Stimulated activated CD4-positive, alpha-beta T cell treated with anti-CD3 and anti-CD28 coated beads, Interleukin-12 subunit alpha, Interleukin-12 subunit beta, amount 100 ng/mL, for 48 hours (primary cell): ENCODE data around the gene CNTN1.

Experiments
- DNase-seq, 3 donors: peaks; one replicate each; pipeline ENCODE4 v3.0.0-alpha.2; 2020; ENCODE audit warnings: low read depth in 2 of 3, low spot score in 1 of 3

The CNTN1 gene

DNA sequence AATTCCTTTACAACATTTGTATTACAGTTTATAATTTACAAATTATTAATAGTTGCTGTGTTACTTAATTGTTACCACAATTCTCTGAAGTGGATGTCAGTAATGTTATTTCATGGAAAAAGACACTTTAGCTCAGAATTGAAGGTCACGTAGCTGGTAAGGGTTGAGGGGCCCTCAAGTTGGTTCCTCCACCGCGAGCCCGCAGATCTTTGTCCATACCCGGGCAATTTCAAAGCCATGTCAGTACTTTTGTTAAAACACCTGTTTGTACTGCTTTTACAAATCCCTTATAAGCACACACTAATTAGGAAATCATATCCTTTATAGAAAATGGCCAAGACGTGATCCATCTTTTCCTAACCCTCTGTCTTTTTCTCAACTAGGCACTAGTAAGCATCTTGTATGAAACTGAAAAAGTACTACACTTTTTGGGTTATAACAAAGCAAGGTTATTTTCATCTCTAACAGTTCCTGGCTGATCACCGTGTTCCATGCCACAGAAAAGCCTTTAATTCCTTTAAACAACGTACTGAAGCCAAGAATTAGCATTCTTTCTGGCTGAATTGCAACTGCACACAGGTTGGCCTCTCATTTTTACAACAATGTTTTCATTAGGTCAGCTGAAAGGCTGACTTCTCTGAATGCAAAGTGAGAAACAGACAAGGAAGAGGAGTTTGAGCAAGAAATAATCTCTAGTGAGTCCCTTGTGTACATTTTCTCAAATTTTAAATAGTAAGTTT lies 76.1 kb downstream of the CNTN1 start:
- no peak for DNase-seq

DNA sequence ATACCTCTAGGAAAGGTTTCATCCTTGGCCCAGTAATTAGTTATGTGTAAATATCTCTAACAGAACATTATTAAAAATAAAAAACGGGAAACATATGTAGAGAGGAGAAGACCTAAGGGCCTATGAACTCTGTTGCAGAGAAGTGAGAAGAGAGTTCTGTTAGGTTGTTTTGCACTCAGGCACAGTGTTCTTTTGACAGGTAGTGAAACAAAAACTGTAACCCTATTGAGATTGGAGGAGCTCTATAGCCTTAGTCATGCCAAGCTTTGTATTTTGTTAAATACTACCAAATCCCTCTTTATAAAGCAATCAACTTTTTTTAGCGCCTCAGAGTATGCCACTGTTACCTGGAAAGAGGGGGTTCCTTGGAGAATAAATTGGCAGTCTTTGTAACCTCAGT lies 77.6 kb downstream of the CNTN1 start:
- DNase-seq = no peak

DNA sequence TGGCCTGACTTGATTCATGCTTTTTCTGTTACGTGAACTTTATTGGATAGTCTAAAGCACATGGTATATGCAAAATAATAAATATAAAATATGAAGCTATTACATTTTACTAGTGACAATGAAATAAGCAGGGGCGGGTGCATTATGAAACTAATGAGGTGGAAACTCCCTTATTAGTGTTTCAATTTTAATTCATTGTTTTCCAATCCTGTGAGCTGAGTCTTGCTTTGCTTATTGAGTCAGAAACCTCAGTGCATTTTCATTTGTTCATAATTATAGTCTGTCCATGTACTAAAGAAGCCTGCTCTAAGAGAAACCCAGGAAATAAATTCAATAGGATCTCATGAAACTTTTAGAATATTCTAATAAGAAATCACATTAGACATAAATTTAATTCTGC lies 78.5 kb downstream of the CNTN1 start:
- no peak for DNase-seq

DNA sequence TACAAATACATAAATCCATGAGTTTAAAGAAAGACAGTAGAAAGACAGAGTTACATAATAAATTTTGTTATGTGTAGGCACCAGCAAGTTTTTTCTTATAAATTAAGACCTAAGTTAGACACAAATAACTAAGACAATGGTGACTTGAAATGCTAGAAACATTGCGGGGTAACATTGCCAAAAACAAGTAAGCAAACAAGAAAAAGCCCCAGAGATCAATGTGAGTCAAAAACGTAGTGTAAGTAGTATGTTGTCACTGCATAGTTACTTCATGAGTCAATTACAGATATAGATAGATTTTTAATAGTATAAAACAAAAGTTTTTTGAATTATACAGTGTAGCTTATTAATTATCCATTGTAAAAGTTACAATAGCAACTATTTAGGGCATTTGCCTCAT lies 83.4 kb downstream of the CNTN1 start:
- DNase-seq = no peak

DNA sequence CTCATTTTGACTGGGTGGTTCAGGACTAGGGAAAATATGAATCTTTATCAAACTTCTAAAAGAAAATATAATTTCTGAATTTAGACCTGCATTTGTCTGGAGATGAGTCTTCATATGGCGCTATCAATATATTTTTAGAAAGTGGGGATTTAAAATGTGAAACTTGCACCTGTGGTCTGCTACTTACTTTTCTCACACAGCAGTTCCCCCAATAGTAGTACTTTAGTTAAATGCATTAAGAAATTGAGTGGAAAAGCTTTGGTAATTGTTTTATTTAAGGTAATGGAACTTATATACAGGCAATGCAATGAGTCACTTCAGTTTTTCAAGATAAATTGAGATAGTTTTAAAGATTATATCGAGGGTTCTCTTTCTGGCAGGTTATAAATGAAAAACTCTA lies 91.9 kb downstream of the CNTN1 start:
- DNase-seq = no peak

DNA sequence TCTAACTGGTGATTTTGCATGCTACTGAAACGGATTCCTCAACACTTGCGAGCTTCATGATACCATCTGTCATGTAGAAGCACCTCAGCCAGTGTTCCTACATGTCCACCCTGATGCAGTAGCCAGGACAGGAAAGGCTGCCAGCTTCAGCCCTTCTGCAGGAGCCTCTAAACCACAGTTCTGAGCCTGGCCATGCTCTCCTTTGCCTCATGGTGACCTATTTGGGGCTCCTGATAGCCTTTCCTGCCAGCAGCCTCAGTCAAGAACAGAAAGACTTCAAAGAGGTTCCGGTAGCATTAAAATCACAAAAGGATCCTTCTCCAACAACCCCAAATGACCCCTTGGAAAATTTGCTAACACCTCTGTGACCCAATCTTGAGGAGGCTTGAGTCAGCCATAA lies 96.0 kb downstream of the CNTN1 start:
- DNase-seq = no peak

DNA sequence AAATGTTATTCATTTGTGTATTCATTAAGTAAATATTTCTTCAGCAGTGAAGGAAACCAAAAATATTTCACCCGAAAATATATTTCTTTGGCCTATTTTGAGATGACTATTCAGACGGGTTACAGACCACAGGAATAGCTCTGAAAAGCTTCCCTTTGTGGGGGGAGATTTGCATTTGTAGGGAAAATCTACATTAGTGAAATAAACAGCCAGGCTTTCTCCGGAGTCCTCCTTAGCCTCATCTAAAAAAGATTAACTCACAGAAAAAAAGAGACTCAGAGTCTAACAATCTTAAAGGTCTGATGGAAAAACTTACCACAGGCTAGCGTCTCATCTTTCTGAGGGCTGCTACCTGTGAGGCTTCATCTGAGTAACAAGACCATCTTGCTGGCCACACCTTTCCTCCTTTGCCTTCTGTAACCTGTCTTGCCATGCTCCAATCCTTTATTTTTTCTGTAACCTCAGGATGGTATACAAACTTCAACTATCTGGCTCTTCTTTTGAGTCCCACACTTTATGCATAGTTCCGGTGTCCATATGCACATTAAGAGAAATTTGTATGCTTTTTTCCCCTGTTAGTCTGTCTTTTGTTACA lies 100.7 kb downstream of the CNTN1 start:
- DNase-seq = no peak

DNA sequence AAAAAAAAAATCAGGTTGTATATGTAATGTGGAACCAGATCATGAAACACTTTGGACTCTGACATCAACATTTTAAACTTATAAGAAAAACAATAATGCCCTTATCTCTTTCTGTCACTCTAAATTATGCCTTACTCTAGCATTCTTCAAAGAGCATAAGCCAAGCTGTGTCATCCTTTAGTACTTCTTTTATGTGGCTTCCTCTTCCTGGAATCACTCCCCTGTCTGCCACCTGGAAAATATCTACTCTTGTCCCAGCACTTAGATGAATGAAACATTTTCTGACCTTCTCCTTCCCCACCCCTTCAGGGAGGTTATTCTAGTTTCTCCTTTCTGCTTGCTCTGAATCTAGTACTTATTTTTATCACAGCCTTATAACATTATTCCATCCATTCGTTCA lies 101.2 kb downstream of the CNTN1 start:
- no peak for DNase-seq

DNA sequence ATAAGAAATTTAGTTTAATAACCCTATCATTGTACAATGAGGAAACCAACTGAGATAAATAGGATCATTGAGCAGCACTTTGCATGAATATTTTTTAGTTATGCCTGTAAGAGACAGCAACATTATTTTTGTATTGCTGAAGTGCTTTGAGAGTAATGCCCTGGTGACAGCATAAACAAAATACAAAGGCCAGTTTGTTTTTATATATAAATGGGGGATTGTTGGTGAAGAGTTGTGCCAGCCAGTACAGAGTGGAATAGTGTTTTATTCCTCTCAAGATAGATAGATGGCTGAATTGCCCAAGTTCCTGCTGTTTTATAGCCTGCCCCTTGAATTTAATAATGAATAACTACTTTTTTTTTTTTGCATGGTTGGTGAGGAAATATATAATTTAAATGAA lies 101.8 kb downstream of the CNTN1 start:
- DNase-seq = no peak

DNA sequence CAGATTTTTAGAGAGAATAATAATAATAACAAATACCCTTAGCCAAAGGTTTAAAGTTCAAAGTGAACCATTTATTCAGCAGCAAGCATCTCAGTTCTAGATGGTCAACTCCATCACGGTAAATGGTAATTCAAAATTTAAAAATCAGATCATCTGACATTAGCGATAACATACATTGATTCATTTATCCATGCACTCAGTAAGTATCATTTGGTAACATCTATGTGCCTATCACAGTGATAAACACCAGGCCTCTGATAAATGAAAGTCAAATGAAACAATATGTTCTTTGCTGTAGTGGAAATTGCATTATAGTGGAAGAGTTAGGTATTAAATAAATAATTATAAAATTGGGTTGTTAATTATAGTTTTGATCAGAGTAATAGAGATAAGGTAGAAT lies 108.8 kb downstream of the CNTN1 start:
- no peak for DNase-seq

DNA sequence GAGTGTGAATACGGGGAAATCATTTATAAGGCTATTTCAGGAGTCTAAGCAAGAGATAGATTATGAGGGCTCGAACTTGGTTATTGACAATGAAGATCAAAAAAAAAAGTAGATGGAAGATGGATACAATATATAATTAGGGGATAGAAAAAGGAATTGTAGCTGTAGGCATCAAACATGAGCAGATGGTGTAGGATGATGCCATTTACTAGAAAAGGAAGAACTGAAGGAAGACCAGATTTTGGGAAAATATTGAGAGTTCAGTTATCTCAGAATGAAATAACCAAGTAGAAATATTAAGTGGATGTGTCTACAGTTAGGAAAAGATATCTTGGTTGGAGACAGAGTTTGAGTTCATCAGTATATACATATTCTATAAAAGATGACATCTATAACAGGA lies 109.6 kb downstream of the CNTN1 start:
- DNase-seq = no peak

DNA sequence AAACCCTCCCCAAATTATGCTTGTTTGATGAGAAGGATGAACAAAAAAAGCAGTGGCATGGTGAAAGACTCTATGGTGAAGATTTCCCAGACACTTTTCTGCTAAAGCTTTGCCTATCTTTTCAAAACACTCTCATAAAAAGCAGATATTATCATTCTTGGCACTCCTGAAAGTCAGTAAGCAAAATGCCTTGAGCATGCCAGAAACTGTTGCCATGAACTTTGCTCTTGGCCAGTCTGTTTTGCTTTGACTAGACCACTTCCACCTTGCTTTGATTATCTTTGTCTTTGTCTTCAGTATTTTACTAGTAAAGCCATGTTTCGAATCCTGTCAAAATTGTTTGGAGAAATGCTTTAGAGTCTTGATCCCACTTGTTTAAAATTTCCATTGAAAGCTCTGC lies 110.4 kb downstream of the CNTN1 start:
- no peak for DNase-seq

DNA sequence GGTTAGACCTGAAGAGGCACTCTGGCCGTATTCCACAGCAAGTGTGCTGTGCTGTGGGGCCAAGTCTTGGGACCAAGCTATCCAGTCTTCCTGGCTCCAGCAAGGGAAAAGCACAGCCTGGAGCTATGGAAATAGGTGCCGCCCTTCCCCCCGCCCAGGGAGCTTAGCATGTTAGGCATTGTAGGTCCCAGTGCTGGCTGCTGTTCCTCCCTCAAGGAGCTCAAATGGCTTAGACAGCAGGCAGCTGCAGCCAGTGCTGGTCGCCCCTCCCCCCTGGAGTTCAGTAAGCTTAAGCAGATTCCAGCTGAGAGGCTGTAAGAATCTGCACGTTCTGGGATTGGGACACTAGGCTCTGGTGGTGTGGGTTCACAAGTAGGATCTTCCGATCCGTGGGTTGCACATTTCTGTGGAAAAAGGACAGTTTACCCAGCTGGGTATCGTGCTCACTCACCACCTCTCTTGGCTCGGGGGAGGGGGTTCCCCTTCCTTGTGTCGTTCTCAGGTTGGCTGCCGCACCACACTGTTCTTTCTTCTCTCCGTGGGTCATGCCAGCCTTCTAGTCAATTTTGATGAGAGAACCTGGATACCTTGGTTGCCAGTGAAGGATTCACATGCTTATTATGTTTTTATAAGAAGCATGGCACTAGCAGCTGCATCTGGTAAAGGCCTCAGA lies 127.3 kb downstream of the CNTN1 start:
- DNase-seq = no peak

DNA sequence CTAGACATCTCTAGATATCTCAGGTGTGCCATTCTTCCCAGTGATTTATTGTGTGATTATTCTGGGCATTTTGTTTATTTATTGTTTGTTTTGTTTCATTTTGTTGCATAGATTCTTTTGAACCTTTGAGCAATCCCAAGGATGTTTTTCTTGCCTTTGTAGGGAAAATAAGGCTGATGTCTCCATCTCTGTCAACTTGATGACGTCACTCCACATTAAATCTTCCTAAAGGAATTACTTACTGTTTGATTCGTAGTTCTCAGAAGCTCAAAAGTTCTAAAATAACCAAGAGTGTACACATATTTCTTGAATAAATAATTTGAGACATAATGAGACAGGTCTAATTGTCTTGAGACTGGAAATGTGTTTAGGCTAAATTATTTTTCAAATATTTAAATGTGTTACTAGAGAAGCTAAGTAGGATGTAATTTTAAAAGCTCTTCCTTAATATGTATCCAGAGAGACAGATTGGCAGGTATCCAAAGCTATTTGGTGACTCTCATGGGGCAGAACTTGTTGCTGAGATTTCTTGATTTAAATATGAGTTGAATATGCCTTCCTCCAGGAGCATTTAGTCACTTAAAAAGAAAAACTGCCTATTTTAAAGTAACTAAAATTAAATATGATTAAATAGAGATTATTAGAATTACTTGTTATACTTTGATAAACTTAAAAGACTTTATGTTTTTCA lies 128.7 kb downstream of the CNTN1 start:
- no peak for DNase-seq

DNA sequence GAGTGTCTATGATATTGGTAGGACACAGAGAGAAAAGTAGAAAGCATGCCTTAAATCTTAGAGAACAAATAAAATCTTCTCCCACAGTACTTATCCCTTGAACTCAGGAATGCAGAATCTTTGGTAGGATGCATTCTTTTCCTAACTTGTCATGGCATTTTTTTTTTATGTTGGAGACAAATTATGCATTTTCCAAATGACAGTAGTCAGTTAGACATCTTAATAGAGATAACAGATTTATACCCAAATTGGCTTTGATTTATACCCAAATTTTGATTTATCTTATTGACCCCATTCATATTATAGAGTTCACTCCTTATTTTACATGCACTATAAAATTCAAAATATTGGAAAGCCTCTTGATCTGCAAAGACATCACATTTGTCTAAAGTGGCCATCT lies 132.9 kb downstream of the CNTN1 start:
- no peak for DNase-seq

DNA sequence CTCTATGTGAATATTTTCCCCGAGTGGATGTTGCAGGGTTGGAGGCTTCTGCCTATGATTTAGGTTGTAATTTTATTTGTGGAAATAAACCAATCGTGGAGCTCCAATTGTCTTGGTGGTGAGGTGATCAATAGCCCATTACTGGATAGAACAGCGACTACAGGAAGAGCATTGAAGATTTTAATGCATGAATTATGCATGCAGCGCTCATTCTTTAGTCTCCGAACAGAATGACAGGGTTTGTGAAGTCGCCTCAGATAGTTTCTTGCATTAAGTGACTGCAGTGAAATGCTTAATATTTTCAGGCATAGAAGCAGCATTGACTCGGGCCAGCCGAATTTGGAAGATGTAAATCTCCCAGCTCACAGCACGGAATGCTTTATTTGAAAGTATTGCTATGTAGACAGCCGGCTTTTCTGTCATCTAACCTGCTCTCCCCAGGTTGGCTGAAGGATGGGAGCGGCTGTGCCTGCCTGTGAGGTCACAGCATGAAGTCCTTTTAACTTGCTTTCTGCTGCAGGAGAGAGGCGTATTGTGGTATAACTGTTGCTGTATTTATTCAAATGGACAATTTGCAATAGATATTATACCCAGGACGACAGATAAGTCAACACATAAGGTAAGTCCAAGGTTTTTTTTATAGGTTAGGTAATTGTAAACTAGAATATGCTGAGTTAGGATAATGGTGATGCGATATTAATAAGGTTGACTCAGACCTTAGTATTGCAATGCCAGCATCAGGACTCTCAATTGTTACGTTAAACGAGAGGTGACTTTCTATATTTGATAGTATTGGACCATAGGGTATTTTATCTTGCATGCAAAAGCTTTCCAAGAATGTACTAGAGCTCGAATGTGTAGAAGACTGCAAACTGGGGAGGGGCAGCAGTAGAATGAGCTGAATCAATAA lies 135.7 kb downstream of the CNTN1 start:
- no peak for DNase-seq

DNA sequence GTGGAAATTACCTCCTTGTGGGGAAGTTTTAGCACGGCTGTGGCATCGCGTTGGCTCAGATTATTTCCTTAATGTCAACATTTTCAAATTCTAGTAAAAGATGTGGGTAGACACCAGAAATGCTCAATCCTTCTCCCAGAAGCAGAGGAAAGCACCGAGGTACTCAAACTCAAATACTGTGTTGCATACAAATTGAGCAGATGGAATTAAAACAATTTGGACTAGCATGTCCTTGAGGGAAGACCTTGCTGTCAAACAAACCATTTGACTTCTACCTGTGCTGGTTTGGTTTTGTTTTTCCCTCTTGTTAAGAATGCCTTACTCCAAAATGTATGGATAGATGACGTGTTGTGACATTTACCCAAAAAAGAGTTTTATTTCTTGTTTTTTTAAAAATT lies 136.4 kb downstream of the CNTN1 start:
- no peak for DNase-seq

DNA sequence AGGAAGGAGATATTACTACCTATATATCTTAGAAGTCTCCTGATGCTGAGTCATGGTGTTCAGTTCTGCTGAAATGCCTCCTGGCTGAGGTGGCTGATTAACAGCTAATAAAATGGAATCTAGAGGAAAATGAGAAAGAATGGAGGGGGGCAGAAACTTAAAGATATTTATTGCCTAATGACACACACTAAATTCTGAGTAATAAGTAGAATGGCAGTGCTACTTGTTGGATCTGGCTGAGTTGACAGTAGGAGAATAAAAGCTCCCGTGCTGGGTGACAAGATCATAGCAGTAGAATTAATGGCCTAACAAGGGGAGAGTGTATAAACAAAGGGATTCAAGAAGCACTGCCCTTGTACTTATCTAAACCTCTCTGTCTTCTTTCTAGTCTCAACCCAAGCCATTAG lies 137.5 kb downstream of the CNTN1 start:
- DNase-seq = no peak

DNA sequence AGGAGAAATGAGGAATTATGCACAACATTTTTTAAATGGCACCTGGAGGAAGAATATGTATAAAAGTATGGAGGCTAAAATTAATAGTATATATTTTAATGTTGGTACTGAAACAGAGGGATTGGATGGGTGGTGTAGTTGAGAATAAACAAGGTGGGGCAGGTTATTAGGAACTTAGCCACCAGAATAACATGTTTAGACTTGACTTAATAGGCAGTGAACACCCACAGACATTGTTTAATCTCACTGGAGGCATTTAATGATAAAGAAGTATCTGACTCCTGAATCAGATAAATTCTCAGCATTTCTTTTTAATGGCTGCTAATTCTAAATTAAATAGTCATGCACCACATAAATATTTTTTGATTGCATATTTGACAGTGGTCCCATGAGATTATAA lies 139.7 kb downstream of the CNTN1 start:
- no peak for DNase-seq

DNA sequence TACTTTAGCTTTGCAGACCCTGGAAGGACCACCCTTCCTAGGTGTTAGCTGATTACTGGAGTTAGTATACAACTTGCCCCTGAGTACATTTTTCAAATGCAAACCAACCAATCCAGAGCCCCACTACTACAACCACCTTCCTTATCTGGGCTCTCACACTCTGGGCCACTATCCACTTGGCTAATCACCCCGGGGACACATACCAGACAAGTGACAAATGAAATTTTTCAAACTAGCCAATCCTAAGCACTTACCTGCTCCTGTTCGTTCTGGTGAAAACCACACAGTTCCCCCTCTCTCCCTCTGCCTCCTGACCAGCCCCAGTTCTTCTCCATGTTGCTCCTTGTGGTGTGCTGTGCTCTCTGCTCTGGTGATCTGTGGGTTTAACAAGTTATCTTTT lies 140.4 kb downstream of the CNTN1 start:
- DNase-seq = no peak

DNA sequence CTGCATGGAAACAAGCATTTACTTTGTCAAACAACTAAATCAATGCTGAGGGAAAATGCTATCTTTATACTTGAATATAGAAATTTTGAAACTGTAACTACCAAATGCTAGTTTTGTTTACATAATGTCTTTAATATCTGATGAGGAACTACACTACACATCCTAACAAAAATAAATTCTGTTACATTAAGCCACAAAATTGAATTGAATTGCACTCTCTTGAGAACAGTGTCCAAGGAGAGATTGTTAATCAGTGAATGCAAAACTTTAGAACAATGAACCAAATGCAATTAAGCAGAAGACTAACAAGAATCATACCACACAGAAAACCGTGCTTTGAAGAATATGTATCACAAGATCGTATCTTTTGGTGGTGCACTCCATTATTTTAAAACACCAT lies 141.6 kb downstream of the CNTN1 start:
- no peak for DNase-seq
